Prostate gland (tissue), 2 donors: ENCODE measurements around the gene ACTR3. TPM values are rescaled to one million over a fixed set of nuclear protein-coding genes. Genes with fewer than 3 reads are reported as not detected.
A peak's percentile ranks its signal among the peaks of the same experiment; 100 is the strongest.

Experiments
- DNase-seq: peaks from one replicate; pipeline ENCODE4 v3.0.0-alpha.2; 2019; ENCODE audit warnings: low spot score
- H3K27ac ChIP-seq, 2 donors: fragments of 200-600 bp; sonication (generic); 2 replicates each; pipeline ENCODE4 v1.5.1; 2017 to 2019
- H3K27me3 ChIP-seq: fragments of 200-600 bp; sonication (generic); replicated peaks from 2 replicates; pipeline ENCODE4 v1.5.1; 2019; ENCODE audit not compliant: insufficient read depth
- H3K36me3 ChIP-seq, 2 donors: fragments of 200-600 bp; sonication (generic); 1 replicate in 1 of 2; 2 replicates in 1 of 2; pipeline versions ENCODE4 v1.5.1 to v1.8.1; 2017 to 2019
- H3K4me1 ChIP-seq: fragments of 200-600 bp; sonication (generic); replicated peaks from 2 replicates; pipeline ENCODE4 v1.5.1; 2019
- H3K4me3 ChIP-seq, 2 donors: fragments of 200-600 bp; sonication (generic); 2 replicates each; pipeline ENCODE4 v1.5.1; 2017 to 2019
- H3K9me3 ChIP-seq: fragments of 200-600 bp; sonication (generic); 2 replicates; pipeline ENCODE4 v1.5.1; 2017
- POLR2A ChIP-seq: fragments of 450-650 bp; IDR thresholded peaks from one replicate; pipeline ENCODE4 v1.6.1; 2016; ENCODE audit warnings: antibody characterized with exemption, mild to moderate bottlenecking
- POLR2AphosphoS5 ChIP-seq: sonication (generic); formaldehyde crosslinking; IDR thresholded peaks from one replicate; pipeline ENCODE4 v1.6.1; 2017; ENCODE audit warnings: antibody characterized with exemption
- WGBS: methylation state at CpG from one replicate; pipeline ENCODE4 v1.1.5; 2018; 5-methylcytosine and 5-hydroxymethylcytosine counted together
- intact Hi-C: fragments of 100-400 bp; cut with DNase I; formaldehyde crosslinking; loops from one replicate; pipeline ENCODE4 v1.14.2; 2022
- total RNA-seq, 2 donors: library from RNA; depleted of rRNA; stranded (reverse); fragments of >200 nt; gene quantifications; one replicate each; pipeline ENCODE4 v1.1.0, GENCODE V29; 2016
- TF ChIP-seq, protein P1 (sequence below), 4 experiments: fragments of 200-600 bp in 2 of 4; fragments of 450-650 bp in 2 of 4; sonication (generic) in 2 of 4; IDR thresholded peaks; 1 replicate in 3 of 4; 2 replicates in 1 of 4; pipeline ENCODE4 v1.5.1; 2016 to 2019; ENCODE audit warnings: antibody characterized with exemption in 4 of 4, mild to moderate bottlenecking in 2 of 4, moderate library complexity in 2 of 4

The ACTR3 gene
- total RNA-seq, 2 donors from 2014 or later, result 65.9 to 93.7 TPM

DNA sequence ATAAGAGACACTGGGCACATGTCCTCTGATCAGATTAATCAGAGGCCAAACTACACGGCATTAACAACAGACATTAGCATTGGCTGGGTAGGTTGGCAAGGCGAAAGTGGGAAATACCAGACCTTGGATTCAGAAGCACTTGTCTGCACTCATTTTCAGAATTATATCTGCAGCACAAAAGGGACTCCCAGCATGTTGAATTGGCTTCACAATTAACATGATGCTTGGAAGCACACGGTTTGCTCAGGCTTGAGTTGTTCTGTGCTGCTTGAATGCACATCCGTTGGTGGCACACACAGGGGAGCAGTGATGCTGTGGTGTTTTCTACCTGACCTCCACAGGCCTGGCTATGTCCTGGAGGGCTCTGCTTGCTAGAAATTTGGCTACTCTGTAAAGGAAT, 83.9 kb downstream of the ACTR3 start:
- Histone ChIP-seq H3K4me1 (no peaks in the 10 kb centered on the region), H3K9me3 (no peaks in the 10 kb centered on the region), H3K27ac (no peak overlapping the region), H3K27me3 (no peaks in the 10 kb centered on the region), H3K4me3 (no peak overlapping the region), H3K36me3 (no peaks in the 10 kb centered on the region)
- intact Hi-C loops, result loop anchor here (10.0 kb wide), 1 partner anchor 581 kb away; no protein-coding TSS in a partner anchor
- WGBS, result 64% methylated on average over 4 of the region's 4 CpGs
- TF ChIP-seq, protein P1, sequence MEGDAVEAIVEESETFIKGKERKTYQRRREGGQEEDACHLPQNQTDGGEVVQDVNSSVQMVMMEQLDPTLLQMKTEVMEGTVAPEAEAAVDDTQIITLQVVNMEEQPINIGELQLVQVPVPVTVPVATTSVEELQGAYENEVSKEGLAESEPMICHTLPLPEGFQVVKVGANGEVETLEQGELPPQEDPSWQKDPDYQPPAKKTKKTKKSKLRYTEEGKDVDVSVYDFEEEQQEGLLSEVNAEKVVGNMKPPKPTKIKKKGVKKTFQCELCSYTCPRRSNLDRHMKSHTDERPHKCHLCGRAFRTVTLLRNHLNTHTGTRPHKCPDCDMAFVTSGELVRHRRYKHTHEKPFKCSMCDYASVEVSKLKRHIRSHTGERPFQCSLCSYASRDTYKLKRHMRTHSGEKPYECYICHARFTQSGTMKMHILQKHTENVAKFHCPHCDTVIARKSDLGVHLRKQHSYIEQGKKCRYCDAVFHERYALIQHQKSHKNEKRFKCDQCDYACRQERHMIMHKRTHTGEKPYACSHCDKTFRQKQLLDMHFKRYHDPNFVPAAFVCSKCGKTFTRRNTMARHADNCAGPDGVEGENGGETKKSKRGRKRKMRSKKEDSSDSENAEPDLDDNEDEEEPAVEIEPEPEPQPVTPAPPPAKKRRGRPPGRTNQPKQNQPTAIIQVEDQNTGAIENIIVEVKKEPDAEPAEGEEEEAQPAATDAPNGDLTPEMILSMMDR (IDR thresholded peaks at IDR 0.05), result no peak
- TF ChIP-seq POLR2A (no peak), POLR2AphosphoS5 (no peak)
- DNase-seq, result no peak

- no peak for DNase-seq
- Histone ChIP-seq H3K36me3 (no peaks in the 10 kb centered on the region), H3K27ac (no peak overlapping the region), H3K9me3 (no peaks in the 10 kb centered on the region), H3K27me3 (no peaks in the 10 kb centered on the region), H3K4me1 (no peaks in the 10 kb centered on the region), H3K4me3 (no peak overlapping the region)
- TF ChIP-seq POLR2AphosphoS5, result no peak
- TF ChIP-seq, protein P1 (IDR thresholded peaks at IDR 0.05), result no peak
- no peak for TF ChIP-seq POLR2A
- WGBS, result 65% methylated on average over 4 of the region's 4 CpGs
- intact Hi-C loops, result loop anchor here (10.0 kb wide), 1 partner anchor 580 kb away; no protein-coding TSS in a partner anchor
These were observed 84.8 kb downstream of the ACTR3 start for GRCh38 chr2:113974727-113975126.

- intact Hi-C loops, result loop anchor here (10.0 kb wide), 1 partner anchor 578 kb away; no protein-coding TSS in a partner anchor
- no peaks in the 10 kb centered on the region for H3K4me1 ChIP-seq
- H3K4me3 ChIP-seq, result no peak overlapping the region
- no peaks in the 10 kb centered on the region for H3K36me3 ChIP-seq
- H3K9me3 ChIP-seq, result no peaks in the 10 kb centered on the region
- 89% methylated on average over 7 of the region's 7 CpGs for WGBS
- no peak for DNase-seq
- H3K27ac ChIP-seq, result no peak overlapping the region
- no peak for TF ChIP-seq POLR2A
- TF ChIP-seq, protein P1 (IDR thresholded peaks at IDR 0.05), result no peak
- TF ChIP-seq POLR2AphosphoS5, result no peak
- no peaks in the 10 kb centered on the region for H3K27me3 ChIP-seq
These were observed 86.5 kb downstream of the ACTR3 start for GRCh38 chr2:113976277-113976928.

GRCh38 chr2:113977060-113977659, 87.3 kb downstream of the ACTR3 start:
- DNase-seq, result no peak
- TF ChIP-seq POLR2A (no peak), POLR2AphosphoS5 (no peak)
- Histone ChIP-seq H3K36me3 (no peaks in the 10 kb centered on the region), H3K27me3 (no peaks in the 10 kb centered on the region), H3K9me3 (no peaks in the 10 kb centered on the region), H3K4me3 (no peak overlapping the region), H3K4me1 (no peaks in the 10 kb centered on the region), H3K27ac (no peak overlapping the region)
- intact Hi-C loops, result loop anchor here (10.0 kb wide), 1 partner anchor 578 kb away; no protein-coding TSS in a partner anchor
- 86% methylated on average over 8 of the region's 8 CpGs for WGBS

DNA sequence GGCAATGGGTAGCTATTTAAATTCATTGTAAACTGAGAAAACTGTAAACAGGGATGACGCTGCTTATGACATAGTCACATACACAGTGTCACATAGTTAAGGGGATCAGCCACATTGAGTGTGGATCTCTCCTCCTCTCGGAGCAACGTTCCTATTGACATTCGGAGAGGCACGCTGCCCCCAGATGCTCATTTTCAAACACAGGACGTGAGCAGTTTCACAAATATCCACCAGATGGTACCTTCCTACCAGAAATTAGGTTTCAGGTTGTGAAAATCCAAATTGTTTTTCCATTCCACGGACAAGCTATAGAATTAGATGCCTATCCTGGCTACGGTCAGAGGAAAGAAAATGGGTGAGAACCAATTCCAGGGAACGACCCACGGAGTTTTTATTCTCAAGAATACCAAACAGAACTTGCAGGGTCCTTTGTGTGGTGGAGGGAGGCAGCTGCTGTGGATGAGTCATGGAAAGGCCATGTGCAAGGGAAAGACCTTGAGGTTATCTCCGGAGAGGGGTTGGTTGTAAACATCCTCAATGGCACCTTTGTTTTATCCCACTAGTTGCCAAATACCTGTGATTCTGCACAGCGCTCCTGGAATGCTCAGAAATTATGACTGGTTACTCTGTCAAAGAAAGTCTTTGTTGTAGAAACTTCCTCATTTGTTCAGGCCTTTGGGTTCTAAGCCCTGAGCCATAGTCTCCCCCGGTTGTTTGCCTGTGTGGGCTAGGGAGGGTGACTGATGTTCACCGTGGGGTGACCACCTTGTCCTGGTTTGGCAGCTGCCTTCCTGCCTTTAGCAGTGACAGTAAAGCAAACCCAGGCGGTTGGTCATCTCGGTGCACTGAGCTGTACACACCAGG, 88.0 kb downstream of the ACTR3 start:
- Histone ChIP-seq H3K27ac (no peak overlapping the region), H3K4me3 (no peak overlapping the region), H3K4me1 (no peaks in the 10 kb centered on the region), H3K27me3 (no peaks in the 10 kb centered on the region), H3K9me3 (no peaks in the 10 kb centered on the region), H3K36me3 (no peaks in the 10 kb centered on the region)
- no peak for DNase-seq
- WGBS, result 38% methylated on average over 16 of the region's 16 CpGs
- intact Hi-C loops, result loop anchor here (10.0 kb wide), 1 partner anchor 577 kb away; no protein-coding TSS in a partner anchor
- no peak for TF ChIP-seq POLR2A
- TF ChIP-seq, protein P1 (IDR thresholded peaks at IDR 0.05), result peak in 1 of 4 experiments; percentile 22
